Calu3 (cell line): ENCODE measurements around the gene NCR1. TPM values are rescaled to one million over a fixed set of nuclear protein-coding genes. Genes with fewer than 3 reads are reported as not detected.
"Not testable (repeated sequence)": the region's sequence is repeated elsewhere in the genome, so short reads cannot be mapped to it uniquely, and the experiment has no call there.

Source experiments
- BruUV-seq: library from RNA; stranded (reverse); fragments of 400-500 nt; replicated peaks from 2 replicates; lab custom pipeline; 2021; lab: Mats Ljungman, UMichigan
- CTCF ChIA-PET: fragments of 300-600 bp; sonication (Branson Sonifier 250); formaldehyde crosslinking; loops from one replicate; lab custom pipeline; 2022; ENCODE audit warnings: antibody characterized with exemption; lab: Charles Lee
- DNase-seq: peaks from one replicate; pipeline ENCODE4 v3.0.0; 2022
- H3K27ac Mint-ChIP-seq: one replicate; pipeline ENCODE4 v1.8.0; 2022; ENCODE audit warnings: mixed read lengths; ENCODE audit not compliant: unreplicated experiment
- H3K27me3 Mint-ChIP-seq: one replicate; pipeline ENCODE4 v1.8.0; 2022; ENCODE audit warnings: mixed read lengths; ENCODE audit not compliant: unreplicated experiment
- H3K36me3 Mint-ChIP-seq: one replicate; pipeline ENCODE4 v1.8.0; 2022; ENCODE audit warnings: mild to moderate bottlenecking, moderate library complexity, mixed read lengths; ENCODE audit not compliant: insufficient read depth, unreplicated experiment
- H3K4me1 Mint-ChIP-seq: one replicate; pipeline ENCODE4 v1.8.0; 2022; ENCODE audit warnings: mild to moderate bottlenecking, low read depth, mixed read lengths; ENCODE audit not compliant: unreplicated experiment
- H3K4me3 Mint-ChIP-seq: one replicate; pipeline ENCODE4 v1.8.0; 2022; ENCODE audit warnings: mild to moderate bottlenecking, low read depth, moderate library complexity, mixed read lengths; ENCODE audit not compliant: unreplicated experiment
- H3K9me3 Mint-ChIP-seq: one replicate; pipeline ENCODE4 v1.8.0; 2022; ENCODE audit warnings: low read depth, mixed read lengths; ENCODE audit not compliant: unreplicated experiment
- intact Hi-C: fragments of 100-400 bp; cut with micrococcal nuclease; formaldehyde crosslinking; loops from one replicate; pipeline ENCODE4 v1.10.0; 2022; ENCODE audit not compliant: unreplicated experiment
- total RNA-seq: library from RNA; stranded (reverse); gene quantifications from 2 replicates; pipeline ENCODE4 v1.2.3, GENCODE V29; 2022
- TF ChIP-seq, protein P1 (sequence below): fragments of 200-600 bp; IDR thresholded peaks from one replicate; pipeline ENCODE4 v1.8.0; 2022; ENCODE audit warnings: antibody characterized with exemption; ENCODE audit not compliant: unreplicated experiment

The NCR1 gene
- total RNA-seq, 1 experiment from 2014 or later, result not detected

DNA sequence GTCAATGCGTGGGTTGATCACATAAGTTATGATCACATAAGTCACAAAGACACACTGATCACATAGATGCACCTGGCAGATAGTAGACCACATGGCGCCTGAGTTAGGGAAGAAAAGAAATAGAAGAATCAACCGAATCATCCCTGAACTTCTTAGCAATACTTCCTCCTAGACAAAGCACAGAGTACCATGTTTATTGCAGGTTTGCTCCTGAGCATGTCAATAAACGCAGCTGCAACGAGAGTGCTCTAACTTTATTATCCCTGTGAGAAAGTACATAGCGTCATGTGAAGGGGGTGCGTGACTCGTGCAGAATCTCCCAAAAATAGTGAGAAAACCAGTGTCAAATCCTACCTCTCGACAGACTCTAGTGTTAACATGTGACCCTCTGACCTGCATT is 17.3 kb downstream of the NCR1 start:
- Mint-ChIP-seq H3K9me3 (peaks cover 3% of the 10 kb centered on the region), H3K27me3 (peaks cover 42% of the 10 kb centered on the region), H3K36me3 (no peaks in the 10 kb centered on the region), H3K27ac (no peak overlapping the region), H3K4me1 (no peaks in the 10 kb centered on the region), H3K4me3 (no peak overlapping the region)
- CTCF ChIA-PET, result no interaction called here
- no peak for DNase-seq
- TF ChIP-seq, protein P1, sequence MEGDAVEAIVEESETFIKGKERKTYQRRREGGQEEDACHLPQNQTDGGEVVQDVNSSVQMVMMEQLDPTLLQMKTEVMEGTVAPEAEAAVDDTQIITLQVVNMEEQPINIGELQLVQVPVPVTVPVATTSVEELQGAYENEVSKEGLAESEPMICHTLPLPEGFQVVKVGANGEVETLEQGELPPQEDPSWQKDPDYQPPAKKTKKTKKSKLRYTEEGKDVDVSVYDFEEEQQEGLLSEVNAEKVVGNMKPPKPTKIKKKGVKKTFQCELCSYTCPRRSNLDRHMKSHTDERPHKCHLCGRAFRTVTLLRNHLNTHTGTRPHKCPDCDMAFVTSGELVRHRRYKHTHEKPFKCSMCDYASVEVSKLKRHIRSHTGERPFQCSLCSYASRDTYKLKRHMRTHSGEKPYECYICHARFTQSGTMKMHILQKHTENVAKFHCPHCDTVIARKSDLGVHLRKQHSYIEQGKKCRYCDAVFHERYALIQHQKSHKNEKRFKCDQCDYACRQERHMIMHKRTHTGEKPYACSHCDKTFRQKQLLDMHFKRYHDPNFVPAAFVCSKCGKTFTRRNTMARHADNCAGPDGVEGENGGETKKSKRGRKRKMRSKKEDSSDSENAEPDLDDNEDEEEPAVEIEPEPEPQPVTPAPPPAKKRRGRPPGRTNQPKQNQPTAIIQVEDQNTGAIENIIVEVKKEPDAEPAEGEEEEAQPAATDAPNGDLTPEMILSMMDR, result no peak
- BruUV-seq, result no TSS peak
- intact Hi-C loops, result no loop called here

DNA sequence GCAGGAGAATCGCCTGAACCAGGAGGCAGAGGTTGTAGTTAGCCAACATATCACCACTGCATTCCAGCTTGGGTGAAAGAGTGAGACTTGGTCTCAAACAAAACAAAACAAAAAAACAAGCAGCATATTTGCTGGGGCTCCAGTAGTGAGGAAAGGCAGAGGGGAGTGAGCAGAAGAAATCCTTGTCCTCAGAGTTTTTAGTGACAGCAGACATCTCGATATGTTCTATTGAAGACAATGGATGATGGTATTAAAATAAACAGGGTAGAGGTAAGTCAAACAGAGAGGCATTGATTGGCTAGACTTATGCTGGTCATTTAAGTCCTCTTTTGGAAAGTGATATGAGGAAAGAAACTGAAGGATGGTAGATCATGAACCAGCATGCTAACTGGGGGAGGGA is 22.4 kb downstream of the NCR1 start:
- H3K36me3 Mint-ChIP-seq, result no peaks in the 10 kb centered on the region
- peaks cover 8% of the 10 kb centered on the region for H3K9me3 Mint-ChIP-seq
- BruUV-seq, result no TSS peak
- no peak overlapping the region for H3K4me3 Mint-ChIP-seq
- TF ChIP-seq, protein P1, result no peak
- CTCF ChIA-PET, result interaction anchor here (0.7 kb wide), 1 partner anchor 948 kb away, joined by 4 read pairs; no protein-coding TSS in a partner anchor
- DNase-seq, result no peak
- H3K27me3 Mint-ChIP-seq, result peaks cover 10% of the 10 kb centered on the region
- no peak overlapping the region for H3K27ac Mint-ChIP-seq
- intact Hi-C loops, result no loop called here
- H3K4me1 Mint-ChIP-seq, result no peaks in the 10 kb centered on the region

GRCh38 chr19:54937926-54938325 is 32.0 kb downstream of the NCR1 start:
- no peak overlapping the region for H3K4me3 Mint-ChIP-seq
- CTCF ChIA-PET, result interaction anchor here (0.7 kb wide), 1 partner anchor 13 kb away, joined by 4 read pairs; no protein-coding TSS in a partner anchor
- BruUV-seq, result no TSS peak
- intact Hi-C loops, result no loop called here
- H3K27me3 Mint-ChIP-seq, result peaks cover 62% of the 10 kb centered on the region
- TF ChIP-seq, protein P1, result no peak
- no peak for DNase-seq
- H3K27ac Mint-ChIP-seq, result no peak overlapping the region
- H3K9me3 Mint-ChIP-seq, result no peaks in the 10 kb centered on the region
- H3K36me3 Mint-ChIP-seq, result no peaks in the 10 kb centered on the region
- H3K4me1 Mint-ChIP-seq, result no peaks in the 10 kb centered on the region

GRCh38 chr19:54938906-54939305 is 33.0 kb downstream of the NCR1 start:
- H3K9me3 Mint-ChIP-seq, result no peaks in the 10 kb centered on the region
- H3K4me1 Mint-ChIP-seq, result no peaks in the 10 kb centered on the region

GRCh38 chr19:54939538-54939937 is 33.6 kb downstream of the NCR1 start:
- intact Hi-C loops, H3K9me3 Mint-ChIP-seq, DNase-seq, CTCF ChIA-PET, H3K36me3 Mint-ChIP-seq, H3K4me3 Mint-ChIP-seq, H3K4me1 Mint-ChIP-seq, BruUV-seq, H3K27ac Mint-ChIP-seq: not testable (repeated sequence)
- peaks cover 46% of the 10 kb centered on the region for H3K27me3 Mint-ChIP-seq

More at GRCh38 chr19:54938906-54939305, 33.0 kb downstream of the NCR1 start:
- BruUV-seq, result no TSS peak
- TF ChIP-seq, protein P1, result no peak
- Mint-ChIP-seq H3K4me3 (no peak overlapping the region), H3K36me3 (no peaks in the 10 kb centered on the region), H3K27me3 (peaks cover 52% of the 10 kb centered on the region), H3K27ac (no peak overlapping the region)
- intact Hi-C loops, result no loop called here
- CTCF ChIA-PET, result no interaction called here
- no peak for DNase-seq

- H3K4me3 Mint-ChIP-seq, BruUV-seq, intact Hi-C loops, H3K27ac Mint-ChIP-seq, H3K9me3 Mint-ChIP-seq, H3K36me3 Mint-ChIP-seq, DNase-seq, H3K4me1 Mint-ChIP-seq, CTCF ChIA-PET: not testable (repeated sequence)
- peaks cover 34% of the 10 kb centered on the region for H3K27me3 Mint-ChIP-seq
These were observed 37.9 kb downstream of the NCR1 start for GRCh38 chr19:54943772-54944361.
